Mucosa of gallbladder (tissue), 1 donor: ENCODE measurements around the gene TCF4. TPM values are rescaled to one million over a fixed set of nuclear protein-coding genes. Genes with fewer than 3 reads are reported as not detected.

ENCODE experiments used
- DNase-seq: peaks from one replicate; pipeline ENCODE4 v3.0.0-alpha.2; 2020; ENCODE audit warnings: low spot score
- total RNA-seq: library from RNA; stranded (reverse); gene quantifications from one replicate; pipeline ENCODE4 v1.2.1, GENCODE V29; 2021
- donor health status: DM: no; HTN: no; CAD: no.

TCF4 gene
- total RNA-seq, 1 donor from 2014 or later, result 44.5 TPM

DNA sequence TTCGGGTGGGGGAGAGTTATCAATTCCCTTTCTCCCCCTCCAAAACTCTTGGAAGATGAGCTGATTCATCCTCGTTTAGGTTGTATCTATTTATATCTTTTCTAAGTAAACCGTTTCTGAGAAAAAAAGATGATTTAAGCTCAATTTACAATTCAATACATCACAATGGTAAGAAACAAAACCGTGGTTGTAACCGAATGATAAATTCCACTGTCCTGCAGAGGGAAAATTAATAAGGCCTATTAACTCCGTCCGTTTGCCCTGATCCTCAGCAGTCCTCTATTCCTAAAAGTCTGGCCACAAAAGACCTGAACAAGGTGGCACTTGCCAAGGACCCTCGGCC, 286.2 kb downstream of the TCF4 start:
- no peak for DNase-seq

DNA sequence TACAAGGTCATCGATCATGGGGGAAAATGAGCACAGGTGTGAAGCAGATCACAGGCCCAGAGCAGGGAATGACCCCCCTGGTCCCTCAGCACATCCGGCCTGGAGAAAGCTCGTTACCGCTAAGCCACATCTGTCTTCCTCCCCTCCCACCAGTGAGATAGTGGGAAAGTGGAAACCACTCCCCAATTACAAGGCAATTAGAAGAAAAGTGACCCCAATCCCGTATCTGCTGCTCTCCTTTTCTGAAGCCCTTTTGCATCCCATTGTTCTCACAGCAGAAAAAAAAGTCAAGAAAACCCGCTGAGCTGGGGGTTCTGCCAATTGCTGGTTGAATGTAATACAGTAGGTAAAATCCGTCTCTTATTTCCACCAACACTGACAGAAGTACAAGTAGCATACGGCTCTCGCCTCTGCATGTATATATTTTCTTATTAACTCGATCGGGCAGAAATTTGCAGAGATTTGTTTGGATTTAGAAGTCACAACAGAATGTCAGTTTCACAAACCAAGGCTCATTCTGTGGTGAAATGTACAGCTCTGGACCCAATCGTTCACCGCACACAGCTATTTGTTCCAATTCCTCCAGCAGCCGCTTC, 287.0 kb downstream of the TCF4 start:
- DNase-seq, result no peak

DNA sequence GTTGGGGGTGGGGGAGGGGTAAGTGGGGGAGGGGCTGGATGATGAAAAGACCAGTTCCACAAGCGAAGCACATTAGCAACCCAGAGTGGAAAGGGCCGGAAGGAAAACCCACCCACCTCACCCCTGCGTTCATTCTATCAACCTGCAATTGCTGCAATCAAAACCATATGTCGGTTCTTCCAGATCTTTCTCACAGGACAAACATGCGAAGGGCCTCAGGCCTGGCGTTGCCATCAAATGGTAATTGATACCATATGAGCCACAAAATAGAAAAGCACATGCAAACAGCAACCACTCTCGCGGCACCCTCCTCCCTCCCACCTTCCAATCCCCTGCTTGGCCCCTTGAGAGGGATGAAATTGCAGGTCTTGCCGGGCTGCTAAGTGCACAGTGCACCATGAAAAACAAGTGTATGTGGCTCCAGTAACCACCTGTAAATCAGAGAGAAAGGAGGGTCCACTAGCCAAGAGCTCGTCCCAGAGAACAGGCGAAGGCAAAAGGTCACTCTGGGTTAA, 287.5 kb downstream of the TCF4 start:
- DNase-seq, result no peak

GRCh38 chr18:55296778-55297177, 291.2 kb downstream of the TCF4 start:
- no peak for DNase-seq

GRCh38 chr18:55296115-55296514, 291.9 kb downstream of the TCF4 start:
- no peak for DNase-seq

DNA sequence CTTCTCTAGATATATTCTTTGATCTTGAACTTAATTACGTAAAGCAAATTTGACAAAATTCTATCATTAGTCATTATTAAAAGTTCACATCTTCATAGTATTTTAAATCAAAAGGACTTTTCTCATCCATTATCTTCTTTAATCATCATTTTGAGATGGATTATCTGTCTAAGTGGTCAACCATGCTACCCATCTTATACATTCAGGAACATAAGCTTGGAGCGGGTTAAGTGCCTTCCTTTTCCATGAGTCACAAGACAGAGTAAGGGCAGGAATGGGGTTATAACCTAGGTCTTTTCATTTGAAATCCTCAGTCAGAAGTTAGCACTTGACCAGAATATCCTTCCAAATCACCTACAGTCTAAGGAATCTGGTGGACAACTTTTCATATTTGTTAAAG, 297.1 kb downstream of the TCF4 start:
- DNase-seq, result no peak

DNA sequence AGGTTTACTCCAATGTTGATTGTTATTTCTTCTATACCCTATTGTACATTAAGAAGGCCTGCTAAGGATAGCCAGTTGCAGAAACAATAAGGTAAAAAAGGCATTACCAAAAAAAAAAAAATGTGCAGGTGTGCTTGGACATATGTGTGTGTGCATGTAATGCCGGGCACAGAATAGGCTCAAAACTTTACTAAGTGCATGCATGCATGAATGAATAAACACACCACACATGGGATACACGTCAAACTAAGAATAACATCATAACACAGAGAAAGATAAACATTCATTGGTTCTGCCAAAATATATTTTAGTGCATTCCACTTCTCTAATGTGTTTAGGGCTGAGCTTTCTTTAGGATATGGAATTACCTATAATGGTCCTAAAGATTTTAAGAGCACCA, 298.2 kb downstream of the TCF4 start:
- no peak for DNase-seq

GRCh38 chr18:55289048-55289447, 298.9 kb downstream of the TCF4 start:
- no peak for DNase-seq

DNA sequence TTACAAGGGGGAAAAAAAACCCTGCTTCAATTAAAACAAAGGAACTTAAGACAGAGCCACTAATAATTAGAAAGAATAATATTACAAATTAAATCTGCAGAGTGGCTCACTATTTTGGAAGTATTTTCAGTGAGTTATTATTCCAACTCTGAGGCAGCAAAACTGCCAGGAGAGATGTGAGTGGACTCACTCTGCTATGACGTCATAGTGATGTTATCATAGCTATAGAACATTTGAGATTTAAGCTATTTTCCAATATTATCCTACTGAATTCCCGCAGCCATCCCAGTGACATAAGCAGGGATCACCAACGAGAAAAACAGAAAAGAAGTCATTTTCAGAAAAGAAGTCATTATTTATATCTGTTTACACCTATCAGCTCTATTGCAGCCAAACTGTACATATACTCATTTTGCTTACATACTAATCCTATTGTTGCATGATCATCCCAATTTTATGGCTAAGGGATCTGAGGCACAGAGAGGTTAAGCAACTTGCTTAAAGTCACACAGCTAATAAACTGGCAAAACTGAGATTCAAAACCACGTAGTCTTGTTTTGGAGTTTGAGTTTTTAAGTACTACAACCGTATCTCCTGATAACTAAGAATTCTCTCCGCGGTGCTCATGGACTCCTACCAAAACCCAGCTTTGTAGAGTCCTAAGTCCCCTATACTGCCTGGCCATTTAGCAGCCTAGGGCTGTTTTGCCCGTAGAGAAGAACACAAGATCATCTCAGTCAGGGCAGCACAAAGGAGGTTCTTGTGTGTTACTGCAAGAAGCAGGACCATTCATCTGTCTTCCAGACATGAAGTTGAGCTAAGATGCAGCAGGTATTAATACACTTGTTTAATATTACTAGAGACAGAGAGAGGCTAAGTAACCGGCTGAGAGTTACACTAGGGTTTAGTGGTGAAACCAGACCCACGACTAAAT, 299.8 kb downstream of the TCF4 start:
- DNase-seq, result no peak

DNA sequence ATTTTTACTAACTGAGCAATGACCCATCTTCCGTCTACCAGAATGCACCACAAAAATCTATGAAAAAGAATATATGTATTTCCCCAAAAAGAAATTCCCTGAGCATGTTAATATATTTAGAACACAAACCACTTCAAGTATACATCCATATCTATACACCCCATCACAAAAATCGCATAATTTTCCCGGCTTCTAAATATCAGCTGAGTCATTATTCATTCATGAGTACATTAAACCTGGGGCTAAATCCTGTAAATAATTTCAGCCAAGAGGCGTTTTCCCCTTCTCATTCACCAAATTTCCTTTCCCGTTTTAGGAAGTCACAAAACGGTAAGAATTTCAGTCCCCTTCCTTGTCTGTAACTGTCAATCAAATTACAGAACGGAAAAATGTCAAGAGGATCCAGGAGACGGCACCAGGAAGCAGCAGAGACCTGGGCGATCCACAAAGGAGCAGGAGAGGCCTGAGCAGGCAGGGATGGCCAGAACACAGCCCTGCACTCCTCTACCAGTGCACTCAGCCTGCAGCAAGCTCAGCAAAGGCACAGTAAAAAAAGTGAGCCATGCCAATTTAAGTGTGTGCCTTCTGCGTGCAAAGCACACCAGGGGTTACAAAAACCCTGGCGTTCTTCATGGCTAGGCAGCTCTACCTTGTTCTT, 300.7 kb downstream of the TCF4 start:
- no peak for DNase-seq

DNA sequence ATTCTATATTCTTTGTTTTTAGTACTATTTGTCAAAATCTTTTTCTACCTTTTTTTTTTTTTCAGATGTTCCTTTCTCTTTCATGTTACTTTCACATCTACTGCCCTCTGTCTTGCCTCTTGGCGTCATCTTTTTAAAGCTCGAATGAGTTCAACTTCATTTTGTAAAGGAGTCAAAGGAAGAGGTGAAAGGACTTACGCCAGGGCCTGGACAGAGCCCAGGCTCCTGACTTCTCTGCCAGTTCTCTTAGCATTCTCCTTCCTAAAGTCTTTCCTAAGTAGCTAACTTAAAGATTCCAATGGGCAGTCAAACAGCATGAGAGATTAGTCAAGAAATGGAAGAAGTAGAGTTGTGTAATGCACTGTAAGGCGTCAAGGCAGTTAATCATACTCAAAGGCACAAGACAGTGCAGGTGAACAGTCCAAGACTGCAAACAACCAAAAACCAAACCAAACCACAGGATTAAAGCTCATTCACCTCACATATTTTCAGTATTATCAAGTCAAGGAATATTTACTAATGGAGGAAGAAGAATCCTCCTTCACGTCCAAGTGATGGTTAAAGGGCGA, 301.7 kb downstream of the TCF4 start:
- DNase-seq, result no peak

DNA sequence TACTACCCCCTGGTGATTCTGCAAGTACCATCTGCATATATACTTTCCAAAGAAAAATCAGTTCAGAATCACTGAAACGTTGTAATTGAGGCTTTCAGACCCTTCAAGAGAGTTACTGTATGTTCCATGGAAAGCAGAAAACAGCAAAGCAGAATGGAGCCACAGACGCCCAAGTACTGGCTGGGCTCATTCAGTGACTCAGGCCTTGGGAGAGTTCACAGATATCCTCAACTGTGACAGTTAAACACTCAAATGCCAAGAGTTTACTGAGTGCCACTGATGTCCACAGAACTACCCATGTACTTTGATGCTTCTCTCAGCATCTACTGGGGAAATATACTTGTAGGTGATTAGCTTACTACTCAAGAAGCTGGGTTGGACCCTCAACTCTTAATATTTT, 303.4 kb downstream of the TCF4 start:
- no peak for DNase-seq

DNA sequence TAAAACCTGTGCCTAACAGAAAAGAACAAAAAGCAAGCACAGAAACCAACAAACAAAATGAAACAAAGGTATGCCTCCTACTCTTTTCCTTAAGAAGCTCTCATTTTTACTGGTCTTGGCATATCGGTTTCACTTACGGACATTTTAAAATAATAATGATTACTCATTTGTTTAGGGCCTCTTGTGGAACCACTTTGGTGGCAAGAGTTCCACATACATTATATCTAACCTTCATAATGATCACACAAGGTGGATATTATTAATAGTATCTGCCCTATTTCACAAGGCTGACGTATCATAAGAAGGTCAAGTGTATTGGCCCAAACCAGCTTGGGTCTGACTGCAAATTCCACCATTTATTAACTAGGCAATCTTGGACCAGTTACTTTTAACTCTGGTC, 304.7 kb downstream of the TCF4 start:
- DNase-seq, result no peak

- no peak for DNase-seq
These were observed 307.5 kb downstream of the TCF4 start for GRCh38 chr18:55280503-55280902.

- DNase-seq, result no peak
These were observed 312.7 kb downstream of the TCF4 start for GRCh38 chr18:55275039-55275901.

- no peak for DNase-seq
These were observed 315.3 kb downstream of the TCF4 start for GRCh38 chr18:55272510-55273243.

DNA sequence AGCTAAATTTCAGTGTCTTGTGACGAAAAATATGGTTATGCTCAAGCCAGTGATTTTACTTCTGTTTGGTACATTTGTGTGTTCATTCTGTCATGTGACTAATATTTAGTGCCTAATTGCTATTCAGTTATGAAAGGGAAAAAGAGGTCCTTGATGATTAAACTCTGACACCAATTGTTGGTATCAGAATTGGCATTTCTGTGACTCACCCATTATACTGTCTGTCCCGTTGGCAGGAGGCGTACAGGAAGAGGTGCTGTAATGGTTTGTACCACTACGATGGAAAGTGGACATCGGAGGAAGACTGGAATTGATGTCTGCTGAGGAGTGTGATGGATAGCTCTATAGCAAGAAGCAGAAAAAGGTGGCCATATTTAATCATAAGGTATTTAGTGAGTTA, 318.4 kb downstream of the TCF4 start:
- no peak for DNase-seq

DNA sequence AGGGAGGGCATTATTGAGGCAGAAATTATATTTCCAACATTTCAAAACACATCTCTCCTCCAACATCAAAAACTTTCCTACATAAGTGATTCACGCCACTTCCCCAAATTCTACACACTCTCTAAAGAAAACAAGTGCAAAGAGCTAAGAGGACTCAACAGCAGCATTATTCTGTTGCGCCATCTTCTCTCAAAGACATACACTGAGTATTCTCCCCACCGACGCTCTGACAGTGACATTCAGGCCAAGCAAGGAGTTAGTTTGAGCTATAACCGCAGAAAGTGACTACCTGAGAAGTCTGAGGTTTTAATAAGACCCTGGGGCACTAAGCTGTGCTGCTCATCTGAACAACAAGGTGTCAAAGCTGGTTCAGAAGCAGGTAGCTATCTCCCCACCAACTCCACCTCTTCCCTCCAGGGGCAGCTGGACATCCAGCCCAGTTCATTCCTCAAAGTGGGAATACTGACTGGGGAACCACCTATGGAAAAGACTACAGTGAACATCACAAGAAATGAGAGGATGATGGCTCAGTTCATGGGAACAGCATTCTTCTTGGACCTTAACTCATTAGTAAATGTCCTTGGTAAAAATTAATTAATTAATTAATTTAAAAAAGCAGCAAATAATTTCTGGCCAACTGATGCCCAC, 319.2 kb downstream of the TCF4 start:
- no peak for DNase-seq

DNA sequence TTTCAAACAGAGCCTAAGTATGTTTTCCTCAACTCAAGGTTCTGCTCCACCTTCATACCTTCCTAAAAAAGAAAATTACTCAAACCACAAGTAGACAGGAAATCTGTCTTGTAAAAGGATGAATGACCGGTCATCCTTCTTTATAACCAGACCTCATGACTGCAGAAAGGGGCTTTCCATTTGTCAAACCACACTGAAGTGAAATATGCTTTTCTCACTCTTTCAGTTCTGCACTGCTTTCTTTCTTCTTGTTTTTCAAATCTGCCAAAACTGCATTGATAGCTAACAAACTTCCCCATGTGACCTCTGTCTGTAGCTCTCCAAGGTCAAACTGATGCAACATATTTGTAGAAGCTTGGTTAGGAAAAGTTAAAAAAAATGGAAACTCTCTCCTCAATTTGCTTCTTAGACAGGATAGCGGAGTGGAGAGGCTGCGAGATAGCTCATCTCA, 319.8 kb downstream of the TCF4 start:
- DNase-seq, result no peak

GRCh38 chr18:55266981-55267380, 321.0 kb downstream of the TCF4 start:
- no peak for DNase-seq
